NCI-H128 (cell line): ENCODE measurements around the gene TTC28.
"Not testable (repeated sequence)": the region's sequence is repeated elsewhere in the genome, so short reads cannot be mapped to it uniquely, and the experiment has no call there.

Experiments used
- DNase-seq: peaks from one replicate; lab custom pipeline; 2025; ENCODE audit not compliant: unreplicated experiment; lab: John Stamatoyannopoulos, UW

TTC28 gene

DNA sequence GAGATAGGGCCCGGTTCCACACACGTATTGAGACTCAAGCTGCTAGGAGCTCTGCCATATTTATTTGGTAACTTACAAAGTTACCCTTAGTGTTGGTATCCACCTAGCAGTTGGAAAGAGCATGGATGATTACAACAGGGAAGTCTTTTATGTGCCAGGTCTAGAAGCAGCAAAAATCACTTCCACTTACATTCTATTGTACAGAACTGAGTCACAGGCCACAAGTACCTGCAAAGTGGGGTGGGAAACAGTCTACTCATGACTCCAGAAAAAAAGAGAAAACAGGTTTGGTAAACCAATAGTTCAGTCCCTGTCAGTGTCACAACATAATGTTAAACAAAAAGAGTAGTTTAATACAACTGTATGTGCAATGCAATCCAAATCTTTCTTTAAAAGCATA lies 480.9 kb downstream of the TTC28 start:
- no peak for DNase-seq

DNA sequence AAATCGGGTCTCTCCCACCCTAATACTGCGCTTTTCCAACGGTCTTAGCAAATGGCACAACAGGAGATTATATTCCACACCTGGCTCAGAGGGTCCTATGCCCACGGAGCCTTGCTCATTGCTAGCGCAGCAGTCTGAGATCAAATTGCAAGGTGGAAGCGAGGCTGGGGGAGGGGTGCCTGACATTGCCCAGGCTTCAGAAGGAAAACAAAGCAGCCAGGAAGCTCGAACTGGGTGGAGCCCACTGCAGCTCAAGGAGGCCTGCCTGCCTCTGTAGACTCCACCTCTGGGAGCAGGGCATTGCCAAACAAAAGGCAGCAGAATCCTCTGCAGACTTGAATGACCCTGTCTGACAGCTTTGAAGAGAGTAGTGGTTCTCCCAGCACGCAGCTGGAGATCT lies 488.1 kb downstream of the TTC28 start:
- DNase-seq = not testable (repeated sequence)

DNA sequence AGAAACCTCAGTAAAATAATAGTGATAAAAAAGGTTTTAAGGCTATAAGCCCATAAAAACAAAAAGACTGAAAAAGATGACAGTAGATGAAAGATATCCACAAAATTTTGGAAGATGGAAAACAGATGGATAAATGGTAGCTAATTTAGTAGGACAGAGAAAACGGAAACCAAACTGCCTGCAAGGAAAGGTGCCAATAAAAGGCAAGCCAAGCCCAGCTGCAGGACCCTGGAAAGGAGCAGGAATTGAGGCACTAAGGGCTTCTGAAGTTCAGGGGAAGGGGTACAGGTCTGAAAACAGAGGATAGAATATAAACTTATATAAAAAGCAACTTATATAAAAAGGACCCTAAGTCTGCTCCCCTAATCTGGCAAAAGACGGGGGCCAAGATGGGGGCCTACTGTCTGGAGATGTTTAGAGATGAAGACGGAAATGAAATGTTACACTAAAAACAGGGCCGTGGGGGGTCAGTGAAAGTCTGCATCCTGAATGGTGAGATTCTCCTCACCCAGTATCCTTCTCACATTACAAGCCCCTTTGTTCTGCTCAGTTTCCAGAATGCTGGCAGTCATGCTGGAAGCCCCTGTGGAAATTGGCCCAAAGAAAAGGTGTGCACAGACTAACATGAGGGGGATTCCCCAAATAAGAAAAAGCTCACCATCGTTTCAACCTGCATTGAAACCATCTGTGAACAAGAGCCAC lies 491.3 kb downstream of the TTC28 start:
- DNase-seq = no peak

DNA sequence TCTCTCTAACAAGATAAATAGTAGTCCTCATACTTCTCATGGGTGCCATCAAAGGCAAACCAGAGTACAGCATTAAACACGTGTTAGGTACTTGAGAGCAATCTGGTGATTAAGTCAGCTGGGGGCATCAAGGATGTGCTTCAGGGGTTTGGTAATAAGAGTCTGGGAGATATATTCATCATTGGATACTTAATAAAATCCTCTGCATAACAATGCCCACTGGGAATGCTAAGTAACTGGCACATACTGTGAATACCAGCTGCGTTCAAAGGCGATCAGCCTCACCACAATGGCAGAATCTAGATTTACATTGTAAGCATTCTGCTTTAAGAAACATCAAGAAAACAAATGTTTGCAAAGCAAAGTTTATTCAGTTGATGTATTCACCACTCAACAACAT lies 492.0 kb downstream of the TTC28 start:
- DNase-seq = no peak

DNA sequence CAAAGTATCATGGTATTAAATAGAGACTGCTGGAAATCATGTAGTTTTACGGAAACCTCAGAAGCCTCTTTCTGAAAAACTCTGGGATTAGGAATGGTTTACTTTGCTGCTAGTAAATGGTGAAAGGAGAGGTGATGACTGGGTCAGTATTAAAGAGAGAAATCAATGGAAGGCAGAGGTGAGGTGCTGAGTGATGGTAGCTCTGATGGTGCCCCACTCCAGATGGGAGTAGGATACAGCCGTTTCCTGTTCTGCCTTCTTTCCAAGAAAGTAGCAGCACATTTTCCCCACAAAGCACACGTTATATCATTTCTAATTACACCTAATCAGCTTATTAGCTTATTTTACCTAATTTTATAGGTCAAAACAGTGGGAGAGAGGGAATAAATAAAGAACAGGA lies 493.0 kb downstream of the TTC28 start:
- no peak for DNase-seq

- no peak for DNase-seq
Observed at GRCh38 chr22:28185130-28185529, 494.5 kb downstream of the TTC28 start.

DNA sequence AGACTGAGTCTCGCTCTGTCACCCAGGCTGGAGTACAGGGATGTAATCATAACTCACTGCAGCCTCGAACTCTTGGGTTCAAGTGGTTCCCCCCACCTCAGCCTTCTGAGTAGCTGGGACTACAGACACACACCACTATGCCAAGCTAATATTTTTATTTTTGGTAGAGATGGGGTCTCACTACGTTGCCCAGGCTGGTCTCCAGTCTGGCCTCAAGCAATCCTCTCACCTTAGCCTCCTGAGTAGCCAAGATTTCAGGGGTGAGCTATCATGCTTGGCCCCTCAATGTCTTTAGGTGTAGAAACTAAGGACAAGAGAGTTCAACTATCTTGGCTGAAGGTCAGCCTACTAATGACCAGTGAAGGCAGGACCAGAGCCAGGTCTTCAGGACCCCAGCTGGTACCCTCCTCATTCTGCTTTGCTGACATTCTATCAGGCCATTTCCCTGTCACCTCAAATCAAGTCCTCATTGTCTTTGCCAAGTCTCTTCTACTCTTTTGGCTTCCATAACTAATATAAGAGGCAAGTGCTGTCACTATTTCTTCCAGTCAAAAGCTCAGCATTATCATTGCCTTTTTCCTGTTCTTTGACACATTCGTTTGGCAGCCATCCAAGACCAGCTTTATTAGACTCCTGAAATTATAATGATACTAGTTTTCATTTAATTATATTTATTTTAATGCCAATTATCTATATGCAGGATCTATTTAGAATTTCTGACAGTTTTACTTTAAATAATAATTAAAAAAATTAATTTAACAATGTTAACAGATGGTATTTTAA lies 496.4 kb downstream of the TTC28 start:
- no peak for DNase-seq

DNA sequence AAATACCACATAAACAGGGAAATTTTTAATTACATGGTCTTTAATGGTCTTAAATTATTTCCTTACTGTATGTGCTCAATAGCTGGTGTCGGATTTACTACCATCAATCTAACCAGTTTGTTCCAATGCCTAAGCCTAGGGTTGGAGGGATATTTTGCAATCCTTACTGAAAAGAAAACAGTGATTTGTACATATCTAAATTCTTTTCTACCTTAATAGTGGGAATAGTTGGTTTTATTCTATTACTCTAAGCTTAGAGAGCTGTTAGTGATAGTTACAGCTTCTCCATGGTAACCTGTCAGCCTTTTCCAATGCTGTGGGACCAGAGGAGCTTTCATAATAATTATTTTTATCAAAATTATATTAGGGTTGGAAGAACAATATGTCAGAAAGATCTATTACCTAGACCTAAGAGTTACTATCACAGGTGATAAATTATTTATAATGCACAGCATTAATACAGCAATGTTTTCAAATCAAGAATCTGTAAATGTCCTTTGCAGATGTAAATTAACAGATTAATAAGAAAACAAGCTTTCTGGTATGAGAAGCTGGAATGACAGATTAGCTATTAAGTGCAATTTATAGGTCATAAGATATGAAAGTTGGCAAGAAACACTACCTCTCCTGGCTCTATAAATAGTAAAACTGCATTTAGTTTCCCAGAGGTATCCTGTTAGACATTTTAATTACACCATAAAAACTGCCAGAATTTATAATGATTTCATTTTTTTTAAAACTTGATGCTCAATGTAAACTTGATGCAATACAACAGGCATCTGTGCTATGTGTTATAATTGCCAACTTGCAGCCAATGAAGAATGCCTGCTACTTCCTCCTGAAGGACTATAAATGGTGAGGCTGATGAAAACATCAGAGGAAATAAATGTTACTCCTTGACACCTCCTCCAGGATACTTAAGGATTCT lies 498.6 kb downstream of the TTC28 start:
- no peak for DNase-seq

- DNase-seq = no peak
Observed at GRCh38 chr22:28179392-28179791, 500.2 kb downstream of the TTC28 start.

DNA sequence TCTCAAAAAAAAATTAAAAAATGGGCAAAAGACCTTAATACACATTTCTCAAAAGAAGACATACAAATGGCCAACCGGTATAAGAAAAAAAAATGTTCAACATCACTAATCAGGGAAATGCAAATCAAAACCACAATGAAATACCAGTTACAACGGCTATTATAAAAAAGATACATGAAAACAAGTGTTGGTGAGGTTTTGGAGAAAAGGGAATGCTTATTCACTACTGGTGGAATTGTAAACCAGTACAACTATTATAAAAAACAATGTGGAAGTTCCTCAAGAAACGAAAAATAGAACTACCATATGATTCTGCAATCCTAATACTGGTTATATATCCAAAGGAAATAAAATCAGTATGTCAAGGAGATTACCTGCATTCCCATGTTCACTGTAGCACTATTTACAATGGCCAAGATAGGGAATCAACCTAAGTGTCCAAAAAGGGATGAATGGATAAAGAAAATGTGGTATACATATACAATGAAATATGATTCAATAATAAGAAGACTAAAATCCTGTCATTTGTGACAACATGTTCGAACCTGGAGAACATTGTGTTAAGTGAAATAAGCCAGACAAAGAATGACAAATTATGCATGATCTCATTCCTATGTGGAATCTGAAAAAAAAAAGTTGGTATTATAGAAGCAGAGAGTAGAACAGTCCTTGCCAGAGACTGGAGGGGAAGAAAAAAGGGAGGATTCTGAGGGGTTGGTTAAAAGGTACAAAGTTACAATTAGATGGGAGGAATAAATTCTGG lies 503.7 kb downstream of the TTC28 start:
- no peak for DNase-seq

GRCh38 chr22:28174509-28174908 lies 505.1 kb downstream of the TTC28 start:
- DNase-seq = no peak

DNA sequence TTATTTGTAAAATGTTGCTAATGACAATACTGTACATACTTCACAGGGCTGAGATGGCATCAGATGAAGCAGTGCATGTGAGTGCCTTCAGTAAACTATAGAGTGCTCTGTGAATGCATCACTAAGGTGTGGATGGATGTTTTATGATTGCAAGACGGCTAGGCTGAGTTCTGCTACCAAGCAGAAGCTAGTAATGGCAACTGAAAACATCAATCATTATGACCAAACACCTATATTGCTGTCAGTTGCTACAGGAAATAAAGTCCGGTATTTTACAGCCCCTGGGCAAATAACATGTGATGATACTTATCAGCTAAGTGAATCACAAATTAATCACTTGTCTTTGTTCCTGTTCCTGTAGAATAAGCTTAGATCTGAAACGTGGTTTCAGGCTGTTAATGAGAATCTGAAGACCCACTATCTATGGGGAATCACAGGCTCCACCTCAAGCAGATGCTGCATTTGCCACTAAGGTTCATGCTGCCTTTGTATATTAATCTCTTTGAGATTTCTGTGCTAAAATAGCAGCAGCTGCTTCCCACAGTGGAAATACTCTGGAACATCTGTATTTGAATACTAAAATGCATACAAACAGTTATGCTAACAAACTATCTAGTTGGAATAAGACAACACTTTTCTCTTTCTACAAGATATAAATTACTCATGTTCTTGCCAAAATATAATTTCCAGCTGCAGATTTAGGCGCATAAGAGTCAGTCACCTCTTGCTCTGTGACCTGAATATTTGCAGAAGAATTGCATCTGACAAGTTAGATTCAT lies 506.6 kb downstream of the TTC28 start:
- no peak for DNase-seq

GRCh38 chr22:28171712-28172111 lies 507.9 kb downstream of the TTC28 start:
- DNase-seq = no peak

DNA sequence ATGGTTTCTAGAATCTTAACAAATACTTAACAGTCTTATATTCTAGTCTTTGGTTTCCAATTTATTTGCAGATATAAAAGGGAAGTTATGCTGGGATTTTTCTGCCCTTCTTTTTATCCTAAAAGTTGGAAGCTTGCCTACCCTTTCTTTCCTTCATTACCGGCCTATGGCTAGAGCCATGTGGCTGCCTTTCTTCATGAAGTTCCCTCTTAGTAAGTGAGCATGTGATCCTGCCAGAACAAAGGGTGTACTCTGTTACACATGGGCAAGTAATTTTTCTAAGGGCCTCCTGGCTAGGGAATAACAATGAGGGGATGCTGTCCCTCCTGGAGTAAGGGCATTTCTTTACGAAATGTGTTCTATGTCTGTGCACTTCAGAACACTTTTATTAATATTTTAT lies 508.5 kb downstream of the TTC28 start:
- DNase-seq = no peak

GRCh38 chr22:28169314-28169713 lies 510.3 kb downstream of the TTC28 start:
- not testable (repeated sequence) for DNase-seq

DNA sequence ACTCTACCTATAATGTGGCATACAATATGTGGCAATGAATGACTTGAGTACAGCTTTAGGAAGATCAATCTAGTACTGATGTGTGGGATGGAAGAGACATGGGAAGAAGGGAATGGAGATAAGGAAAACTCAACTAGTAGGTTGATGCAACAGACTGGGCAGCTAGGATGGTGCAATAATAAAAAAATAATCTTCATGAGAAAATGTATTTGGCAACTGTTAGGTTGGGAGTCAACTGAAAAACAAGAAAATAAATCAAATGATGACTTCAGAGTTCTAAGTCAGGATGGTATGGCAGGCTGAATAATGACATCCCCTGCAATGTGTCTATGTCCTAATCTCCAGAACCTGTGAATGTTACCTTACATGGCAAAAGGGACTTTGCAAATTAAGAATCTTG lies 523.8 kb downstream of the TTC28 start:
- no peak for DNase-seq

DNA sequence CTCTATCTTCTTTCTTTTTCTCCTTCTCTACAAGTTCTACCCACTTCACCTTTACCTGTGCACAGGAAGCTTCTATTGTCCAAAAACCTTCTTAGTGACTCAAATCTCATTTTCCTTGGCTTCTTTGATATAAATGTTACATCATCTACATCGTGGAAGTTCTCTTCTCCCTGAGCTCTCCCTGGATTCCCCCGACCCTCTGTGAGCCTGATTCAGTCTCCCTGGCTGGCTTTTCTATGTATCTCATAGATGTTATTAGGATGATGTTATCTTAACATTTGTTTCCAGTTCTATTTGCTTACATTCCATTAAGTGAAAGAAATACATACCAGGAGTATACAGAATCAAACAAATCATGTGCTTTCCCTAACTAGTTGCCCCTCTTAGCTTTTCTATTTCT lies 524.8 kb downstream of the TTC28 start:
- DNase-seq = no peak

- DNase-seq = no peak
Observed at GRCh38 chr22:28151151-28151816, 528.4 kb downstream of the TTC28 start.

DNA sequence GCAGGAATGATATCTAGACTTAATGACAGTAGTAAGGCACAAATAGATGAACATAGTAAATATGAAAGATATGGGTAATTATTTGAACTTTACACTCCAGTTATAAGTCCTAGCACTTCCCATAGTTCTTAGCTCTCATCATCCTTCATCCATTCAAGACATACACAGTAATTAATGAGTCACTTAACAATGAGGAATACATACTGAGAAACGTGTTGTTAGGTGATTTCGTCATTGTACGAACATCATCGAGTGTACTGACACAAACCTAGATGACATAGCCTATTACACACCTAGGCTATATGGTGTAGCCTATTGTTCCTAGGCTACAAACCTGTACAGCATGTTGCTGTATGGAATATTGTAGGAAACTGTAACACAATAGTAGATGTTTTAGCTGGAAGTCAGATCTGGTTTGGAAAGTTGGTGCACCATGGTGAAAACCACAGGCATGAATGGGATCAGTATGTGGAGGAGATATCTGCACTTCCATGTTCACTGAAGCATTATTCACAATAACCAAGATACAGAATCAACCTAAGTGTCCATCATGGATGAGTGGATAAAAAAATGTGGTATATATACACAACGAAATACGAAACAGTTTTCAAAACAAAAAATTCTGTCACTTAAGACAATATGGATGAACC lies 530.7 kb downstream of the TTC28 start:
- no peak for DNase-seq
